ENCODE results near the gene GRM4.
A peak's percentile ranks its signal among the peaks of the same experiment; 100 is the strongest.
"Not testable (repeated sequence)": the region's sequence is repeated elsewhere in the genome, so short reads cannot be mapped to it uniquely, and the experiment has no call there.

GRM4 gene

GRCh38 chr6:34046617-34047016, 99.3 kb downstream of the GRM4 start:
- ATAC-seq = no peak
- Mint-ChIP-seq H3K4me3 (no peak overlapping the region), H3K4me1 (peaks cover 26% of the 10 kb centered on the region), H3K27ac (no peak overlapping the region), H3K9me3 (no peaks in the 10 kb centered on the region), H3K36me3 (no peaks in the 10 kb centered on the region)
- DNase-seq (ENCODE audit: low spot score in 2 of 2) = no peak

GRCh38 chr6:34045771-34046170, 100.1 kb downstream of the GRM4 start:
- peaks cover 26% of the 10 kb centered on the region for H3K4me1 Mint-ChIP-seq
- H3K27ac Mint-ChIP-seq = no peak overlapping the region
- no peaks in the 10 kb centered on the region for H3K9me3 Mint-ChIP-seq
- no peak for DNase-seq (ENCODE audit: low spot score in 2 of 2)
- H3K4me3 Mint-ChIP-seq = no peak overlapping the region
- H3K36me3 Mint-ChIP-seq = no peaks in the 10 kb centered on the region
- no peak for ATAC-seq

GRCh38 chr6:34044945-34045595, 100.8 kb downstream of the GRM4 start:
- DNase-seq (ENCODE audit: low spot score in 2 of 2) (no peak), ATAC-seq (peak; percentile 76)
- Mint-ChIP-seq H3K9me3 (no peaks in the 10 kb centered on the region), H3K4me3 (no peak overlapping the region), H3K4me1 (peaks cover 26% of the 10 kb centered on the region), H3K27ac (peak overlapping the region; percentile 2), H3K36me3 (no peaks in the 10 kb centered on the region)

GRCh38 chr6:34043359-34043758, 102.5 kb downstream of the GRM4 start:
- Mint-ChIP-seq H3K4me1 (peaks cover 26% of the 10 kb centered on the region), H3K4me3 (no peak overlapping the region), H3K36me3 (no peaks in the 10 kb centered on the region), H3K9me3 (no peaks in the 10 kb centered on the region), H3K27ac (peak overlapping the region; percentile 2)
- no peak for ATAC-seq
- DNase-seq (ENCODE audit: low spot score in 2 of 2) = no peak

GRCh38 chr6:34041998-34042397, 103.9 kb downstream of the GRM4 start:
- H3K36me3 Mint-ChIP-seq; DNase-seq (ENCODE audit: low spot score in 2 of 2); ATAC-seq; H3K9me3 Mint-ChIP-seq; H3K27ac Mint-ChIP-seq; H3K4me3 Mint-ChIP-seq: not testable (repeated sequence)
- peaks cover 27% of the 10 kb centered on the region for H3K4me1 Mint-ChIP-seq

GRCh38 chr6:34041385-34041784, 104.5 kb downstream of the GRM4 start:
- peaks cover 33% of the 10 kb centered on the region for H3K4me1 Mint-ChIP-seq
- no peak overlapping the region for H3K4me3 Mint-ChIP-seq
- H3K27ac Mint-ChIP-seq = no peak overlapping the region
- ATAC-seq (no peak), DNase-seq (ENCODE audit: low spot score in 2 of 2) (no peak)
- H3K9me3 Mint-ChIP-seq = no peaks in the 10 kb centered on the region
- H3K36me3 Mint-ChIP-seq = no peaks in the 10 kb centered on the region

GRCh38 chr6:34039943-34040342, 105.9 kb downstream of the GRM4 start:
- no peak overlapping the region for H3K27ac Mint-ChIP-seq
- no peaks in the 10 kb centered on the region for H3K36me3 Mint-ChIP-seq
- no peaks in the 10 kb centered on the region for H3K9me3 Mint-ChIP-seq
- H3K4me1 Mint-ChIP-seq = peaks cover 20% of the 10 kb centered on the region
- DNase-seq (ENCODE audit: low spot score in 2 of 2) = no peak
- ATAC-seq = no peak
- H3K4me3 Mint-ChIP-seq = no peak overlapping the region

GRCh38 chr6:34037151-34037550, 108.7 kb downstream of the GRM4 start:
- Mint-ChIP-seq H3K36me3 (no peaks in the 10 kb centered on the region), H3K27ac (no peak overlapping the region), H3K4me3 (no peak overlapping the region), H3K9me3 (no peaks in the 10 kb centered on the region), H3K4me1 (peaks cover 9% of the 10 kb centered on the region)
- DNase-seq (ENCODE audit: low spot score in 2 of 2) = no peak
- ATAC-seq = no peak

- peaks cover 13% of the 10 kb centered on the region for H3K4me1 Mint-ChIP-seq
- peak; percentile 77 for ATAC-seq
- no peak overlapping the region for H3K4me3 Mint-ChIP-seq
- H3K36me3 Mint-ChIP-seq = no peaks in the 10 kb centered on the region
- no peak overlapping the region for H3K27ac Mint-ChIP-seq
- DNase-seq (ENCODE audit: low spot score in 2 of 2) = no peak
- H3K9me3 Mint-ChIP-seq = no peaks in the 10 kb centered on the region
Observed at GRCh38 chr6:34036357-34037069, 109.4 kb downstream of the GRM4 start.

GRCh38 chr6:34035704-34036356, 110.1 kb downstream of the GRM4 start:
- DNase-seq (ENCODE audit: low spot score in 2 of 2) (no peak), ATAC-seq (no peak)
- Mint-ChIP-seq H3K4me3 (no peak overlapping the region), H3K36me3 (no peaks in the 10 kb centered on the region), H3K9me3 (no peaks in the 10 kb centered on the region), H3K4me1 (peaks cover 13% of the 10 kb centered on the region), H3K27ac (no peak overlapping the region)

- ATAC-seq (no peak), DNase-seq (ENCODE audit: low spot score in 2 of 2) (no peak)
- H3K36me3 Mint-ChIP-seq = no peaks in the 10 kb centered on the region
- no peak overlapping the region for H3K27ac Mint-ChIP-seq
- no peaks in the 10 kb centered on the region for H3K9me3 Mint-ChIP-seq
- H3K4me1 Mint-ChIP-seq = peaks cover 13% of the 10 kb centered on the region
- no peak overlapping the region for H3K4me3 Mint-ChIP-seq
Observed at GRCh38 chr6:34035161-34035560, 110.7 kb downstream of the GRM4 start.

GRCh38 chr6:34032856-34033255, 113.0 kb downstream of the GRM4 start:
- H3K9me3 Mint-ChIP-seq = no peaks in the 10 kb centered on the region
- ATAC-seq = no peak
- H3K27ac Mint-ChIP-seq = no peak overlapping the region
- H3K4me3 Mint-ChIP-seq = no peak overlapping the region
- DNase-seq (ENCODE audit: low spot score in 2 of 2) = no peak
- peaks cover 13% of the 10 kb centered on the region for H3K4me1 Mint-ChIP-seq
- H3K36me3 Mint-ChIP-seq = no peaks in the 10 kb centered on the region

- DNase-seq (ENCODE audit: low spot score in 2 of 2) = no peak
- Mint-ChIP-seq H3K27ac (no peak overlapping the region), H3K9me3 (no peaks in the 10 kb centered on the region), H3K4me1 (peaks cover 10% of the 10 kb centered on the region), H3K4me3 (no peak overlapping the region), H3K36me3 (no peaks in the 10 kb centered on the region)
- no peak for ATAC-seq
Observed at GRCh38 chr6:34031625-34032383, 114.1 kb downstream of the GRM4 start.

GRCh38 chr6:34030831-34031624, 114.9 kb downstream of the GRM4 start:
- Mint-ChIP-seq H3K9me3 (no peaks in the 10 kb centered on the region), H3K4me3 (no peak overlapping the region), H3K27ac (no peak overlapping the region), H3K4me1 (peaks cover 5% of the 10 kb centered on the region), H3K36me3 (no peaks in the 10 kb centered on the region)
- DNase-seq (ENCODE audit: low spot score in 2 of 2) = no peak
- ATAC-seq = no peak

Measured in stimulated activated effector memory CD8-positive, alpha-beta T cell treated with anti-CD3 and anti-CD28 coated beads, Interleukin-12 subunit alpha, Interleukin-12 subunit beta, amount 100 ng/mL, for 72 hours (primary cell).